GM23248 (cell line): ENCODE results near the gene LZIC.

Experiments
- EZH2 ChIP-seq: fragments of 200-600 bp; sonication (generic); IDR thresholded peaks from 2 replicates; pipeline ENCODE4 v1.6.1; 2018; ENCODE audit warnings: antibody characterized with exemption, mild to moderate bottlenecking; ENCODE audit not compliant: insufficient read depth, poor library complexity, severe bottlenecking
- EZH2phosphoT487 ChIP-seq: fragments of 200-600 bp; sonication (generic); IDR thresholded peaks from 2 replicates; pipeline ENCODE4 v1.6.1; 2018; ENCODE audit warnings: antibody characterized with exemption, moderate library complexity, mild to moderate bottlenecking, low read depth; ENCODE audit not compliant: insufficient read depth

- TF ChIP-seq EZH2 (no peak), EZH2phosphoT487 (no peak)
These were observed at the start of gene LZIC, which contains the start of gene NMNAT1 for GRCh38 chr1:9942939-9943788.
